ENCODE measurements around the gene A2M. TPM values are rescaled to one million over a fixed set of nuclear protein-coding genes. Genes with fewer than 3 reads are reported as not detected.

The A2M gene
- total and polyA plus RNA-seq, 4 donors, result 268 to 2,389 (median 1,708) TPM

GRCh38 chr12:9036227-9036626 is 79.5 kb downstream of the A2M start:
- H3K27me3 ChIP-seq (ENCODE audit: control insufficient read depth in 1 of 2, insufficient read depth in 2 of 2, low read length in 1 of 2), result no peaks in the 10 kb centered on the region
- WGBS, 2 donors, result 36 to 44% methylated on average over 6 of the region's 6 CpGs
- H3K4me3 ChIP-seq (ENCODE audit: low read length in 2 of 2), result no peak overlapping the region
- H3K4me1 ChIP-seq (ENCODE audit: control insufficient read depth in 1 of 2, insufficient read depth in 2 of 2, low read length in 2 of 2), result no peaks in the 10 kb centered on the region
- no peak for ATAC-seq (ENCODE audit: low FRiP score)
- no peak for DNase-seq
- intact Hi-C loops (cut with DNase I), result loop anchor here in 1 of 2 donors (10.0 kb wide), 1 partner anchor 491 kb away; the partner anchor contains the start of gene CLEC4E
- H3K36me3 ChIP-seq (ENCODE audit: control insufficient read depth in 1 of 2, insufficient read depth in 2 of 2, low read length in 1 of 2), result no peaks in the 10 kb centered on the region
- no peak overlapping the region for H3K27ac ChIP-seq (ENCODE audit: low read depth in 1 of 2, low read length in 2 of 2)
- no peaks in the 10 kb centered on the region for H3K9me3 ChIP-seq (ENCODE audit: control insufficient read depth, low read length)

- DNase-seq (no peak), ATAC-seq (ENCODE audit: low FRiP score) (no peak)
- no peaks in the 10 kb centered on the region for H3K4me1 ChIP-seq (ENCODE audit: control insufficient read depth in 1 of 2, insufficient read depth in 2 of 2, low read length in 2 of 2)
- WGBS, 2 donors, result 93 to 96% methylated on average over 6 of the region's 6 CpGs
- no peak overlapping the region for H3K4me3 ChIP-seq (ENCODE audit: low read length in 2 of 2)
- intact Hi-C loops (cut with DNase I), result loop anchor here in 1 of 2 donors (5.0 to 10.0 kb wide), 2 partner anchors 77 to 489 kb away; partner anchors contain the start of gene CLEC4E
- H3K36me3 ChIP-seq (ENCODE audit: control insufficient read depth in 1 of 2, insufficient read depth in 2 of 2, low read length in 1 of 2), result no peaks in the 10 kb centered on the region
- H3K27me3 ChIP-seq (ENCODE audit: control insufficient read depth in 1 of 2, insufficient read depth in 2 of 2, low read length in 1 of 2), result no peaks in the 10 kb centered on the region
- H3K9me3 ChIP-seq (ENCODE audit: control insufficient read depth, low read length), result no peaks in the 10 kb centered on the region
- no peak overlapping the region for H3K27ac ChIP-seq (ENCODE audit: low read depth in 1 of 2, low read length in 2 of 2)
Observed at GRCh38 chr12:9034095-9034494, 81.6 kb downstream of the A2M start.

- Histone ChIP-seq H3K27me3 (ENCODE audit: control insufficient read depth in 1 of 2, insufficient read depth in 2 of 2, low read length in 1 of 2) (no peaks in the 10 kb centered on the region), H3K9me3 (ENCODE audit: control insufficient read depth, low read length) (no peaks in the 10 kb centered on the region), H3K27ac (ENCODE audit: low read depth in 1 of 2, low read length in 2 of 2) (no peak overlapping the region), H3K4me3 (ENCODE audit: low read length in 2 of 2) (no peak overlapping the region), H3K4me1 (ENCODE audit: control insufficient read depth in 1 of 2, insufficient read depth in 2 of 2, low read length in 2 of 2) (no peaks in the 10 kb centered on the region), H3K36me3 (ENCODE audit: control insufficient read depth in 1 of 2, insufficient read depth in 2 of 2, low read length in 1 of 2) (no peaks in the 10 kb centered on the region)
- intact Hi-C loops (cut with DNase I), result loop anchor here in 1 of 2 donors (5.0 to 10.0 kb wide), 2 partner anchors 76 to 489 kb away; partner anchors contain the start of gene CLEC4E
- DNase-seq, result no peak
- no peak for ATAC-seq (ENCODE audit: low FRiP score)
- WGBS, 2 donors, result 92 to 93% methylated on average over 2 of the region's 2 CpGs
Observed at GRCh38 chr12:9033265-9033887, 82.3 kb downstream of the A2M start.

GRCh38 chr12:9032202-9032964 is 83.3 kb downstream of the A2M start:
- 74 to 78% methylated on average over 5 of the region's 5 CpGs for WGBS, 2 donors
- no peak for ATAC-seq (ENCODE audit: low FRiP score)
- H3K4me3 ChIP-seq (ENCODE audit: low read length in 2 of 2), result no peak overlapping the region
- no peak for DNase-seq
- no peaks in the 10 kb centered on the region for H3K27me3 ChIP-seq (ENCODE audit: control insufficient read depth in 1 of 2, insufficient read depth in 2 of 2, low read length in 1 of 2)
- no peaks in the 10 kb centered on the region for H3K36me3 ChIP-seq (ENCODE audit: control insufficient read depth in 1 of 2, insufficient read depth in 2 of 2, low read length in 1 of 2)
- H3K9me3 ChIP-seq (ENCODE audit: control insufficient read depth, low read length), result no peaks in the 10 kb centered on the region
- intact Hi-C loops (cut with DNase I), result loop anchor here in 1 of 2 donors (5.0 to 10.0 kb wide), 2 partner anchors 75 to 488 kb away; partner anchors contain the start of gene CLEC4E
- no peaks in the 10 kb centered on the region for H3K4me1 ChIP-seq (ENCODE audit: control insufficient read depth in 1 of 2, insufficient read depth in 2 of 2, low read length in 2 of 2)
- H3K27ac ChIP-seq (ENCODE audit: low read depth in 1 of 2, low read length in 2 of 2), result no peak overlapping the region

GRCh38 chr12:9030776-9031175 is 84.9 kb downstream of the A2M start:
- H3K4me3 ChIP-seq (ENCODE audit: low read length in 2 of 2), result no peak overlapping the region
- DNase-seq (no peak), ATAC-seq (ENCODE audit: low FRiP score) (no peak)
- H3K9me3 ChIP-seq (ENCODE audit: control insufficient read depth, low read length), result no peaks in the 10 kb centered on the region
- H3K4me1 ChIP-seq (ENCODE audit: control insufficient read depth in 1 of 2, insufficient read depth in 2 of 2, low read length in 2 of 2), result no peaks in the 10 kb centered on the region
- intact Hi-C loops (cut with DNase I), result loop anchor here in 1 of 2 donors (5.0 to 10.0 kb wide), 2 partner anchors 73 to 486 kb away; partner anchors contain the start of gene CLEC4E
- H3K36me3 ChIP-seq (ENCODE audit: control insufficient read depth in 1 of 2, insufficient read depth in 2 of 2, low read length in 1 of 2), result no peaks in the 10 kb centered on the region
- no peaks in the 10 kb centered on the region for H3K27me3 ChIP-seq (ENCODE audit: control insufficient read depth in 1 of 2, insufficient read depth in 2 of 2, low read length in 1 of 2)
- WGBS, 2 donors, result 68 to 70% methylated on average over 2 of the region's 2 CpGs
- H3K27ac ChIP-seq (ENCODE audit: low read depth in 1 of 2, low read length in 2 of 2), result no peak overlapping the region

- no peak for DNase-seq
- no peaks in the 10 kb centered on the region for H3K36me3 ChIP-seq (ENCODE audit: control insufficient read depth in 1 of 2, insufficient read depth in 2 of 2, low read length in 1 of 2)
- no peaks in the 10 kb centered on the region for H3K4me1 ChIP-seq (ENCODE audit: control insufficient read depth in 1 of 2, insufficient read depth in 2 of 2, low read length in 2 of 2)
- 86 to 93% methylated on average over 7 of the region's 7 CpGs for WGBS, 2 donors
- H3K9me3 ChIP-seq (ENCODE audit: control insufficient read depth, low read length), result no peaks in the 10 kb centered on the region
- no peak for ATAC-seq (ENCODE audit: low FRiP score)
- intact Hi-C loops (cut with DNase I), result no loop called here
- H3K27me3 ChIP-seq (ENCODE audit: control insufficient read depth in 1 of 2, insufficient read depth in 2 of 2, low read length in 1 of 2), result no peaks in the 10 kb centered on the region
- H3K4me3 ChIP-seq (ENCODE audit: low read length in 2 of 2), result no peak overlapping the region
- H3K27ac ChIP-seq (ENCODE audit: low read depth in 1 of 2, low read length in 2 of 2), result no peak overlapping the region
Observed at GRCh38 chr12:9027161-9028059, 88.3 kb downstream of the A2M start.

GRCh38 chr12:9024512-9024911 is 91.2 kb downstream of the A2M start:
- Histone ChIP-seq H3K4me1 (ENCODE audit: control insufficient read depth in 1 of 2, insufficient read depth in 2 of 2, low read length in 2 of 2) (no peaks in the 10 kb centered on the region), H3K27ac (ENCODE audit: low read depth in 1 of 2, low read length in 2 of 2) (no peak overlapping the region), H3K9me3 (ENCODE audit: control insufficient read depth, low read length) (no peaks in the 10 kb centered on the region), H3K36me3 (ENCODE audit: control insufficient read depth in 1 of 2, insufficient read depth in 2 of 2, low read length in 1 of 2) (no peaks in the 10 kb centered on the region), H3K4me3 (ENCODE audit: low read length in 2 of 2) (no peak overlapping the region), H3K27me3 (ENCODE audit: control insufficient read depth in 1 of 2, insufficient read depth in 2 of 2, low read length in 1 of 2) (no peaks in the 10 kb centered on the region)
- intact Hi-C loops (cut with DNase I), result no loop called here
- DNase-seq, result no peak
- WGBS, 2 donors, result 91 to 96% methylated on average over 2 of the region's 2 CpGs
- ATAC-seq (ENCODE audit: low FRiP score), result no peak

- Histone ChIP-seq H3K9me3 (ENCODE audit: control insufficient read depth, low read length) (no peaks in the 10 kb centered on the region), H3K27me3 (ENCODE audit: control insufficient read depth in 1 of 2, insufficient read depth in 2 of 2, low read length in 1 of 2) (no peaks in the 10 kb centered on the region), H3K4me3 (ENCODE audit: low read length in 2 of 2) (no peak overlapping the region), H3K36me3 (ENCODE audit: control insufficient read depth in 1 of 2, insufficient read depth in 2 of 2, low read length in 1 of 2) (no peaks in the 10 kb centered on the region), H3K27ac (ENCODE audit: low read depth in 1 of 2, low read length in 2 of 2) (no peak overlapping the region), H3K4me1 (ENCODE audit: control insufficient read depth in 1 of 2, insufficient read depth in 2 of 2, low read length in 2 of 2) (no peaks in the 10 kb centered on the region)
- ATAC-seq (ENCODE audit: low FRiP score) (no peak), DNase-seq (no peak)
- 79 to 81% methylated on average over 2 of the region's 2 CpGs for WGBS, 2 donors
- intact Hi-C loops (cut with DNase I), result no loop called here
Observed at GRCh38 chr12:9022592-9022991, 93.1 kb downstream of the A2M start.

Measured in aorta (tissue), 5 donors.